Measurements from ENCODE around the gene AUTS2. TPM values are rescaled to one million over a fixed set of nuclear protein-coding genes. Genes with fewer than 3 reads are reported as not detected.

AUTS2 gene
- total and polyA plus RNA-seq, 2 of the 8 experiments (the other 6 are each of a cell fraction or from before 2014, with no cell fraction given): 25.9 to 101 TPM

DNA sequence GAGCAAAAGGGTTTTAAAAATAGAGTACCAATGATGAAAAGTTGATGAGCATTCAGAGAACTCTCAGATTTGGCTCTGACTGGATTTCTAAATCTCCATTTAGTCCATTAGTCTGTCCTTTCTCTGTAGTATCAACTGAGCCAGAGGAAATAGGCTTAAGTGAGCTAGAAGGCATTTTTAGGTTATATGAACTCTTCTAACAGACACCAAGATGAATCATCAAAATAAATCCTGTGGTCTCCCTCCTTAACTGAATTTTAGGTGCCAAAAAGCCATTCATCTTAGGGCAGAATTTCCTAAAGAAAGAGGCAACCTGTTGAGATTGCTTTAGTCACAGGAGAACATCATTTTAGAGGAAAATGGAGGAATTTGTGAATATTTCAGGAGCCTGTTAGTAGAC lies 305.1 kb downstream of the AUTS2 start:
- Histone ChIP-seq H2BK5ac (ENCODE audit: low read depth, low read length) (no peak overlapping the region), H3K14ac (ENCODE audit: insufficient read length) (no peak overlapping the region), H3K4me3 (ENCODE audit: extremely low read depth in 1 of 4, insufficient read depth in 2 of 4, low read depth in 3 of 4, low read length in 4 of 4) (no peak overlapping the region), H3K4me1 (replicated peaks in 1 of 4; ENCODE audit: control insufficient read depth in 3 of 4, insufficient read depth in 4 of 4, low read length in 3 of 4) (no peaks in the 10 kb centered on the region), H4K8ac (ENCODE audit: extremely low read depth, insufficient read depth, low read length) (no peak overlapping the region), H2BK12ac (ENCODE audit: low read depth, low read length) (no peak overlapping the region), H3K18ac (ENCODE audit: extremely low read depth, low read length) (no peak overlapping the region), H3K79me1 (ENCODE audit: low read depth, low read length) (no peaks in the 10 kb centered on the region), H3K4ac (replicated peaks; ENCODE audit: insufficient read length, low read depth, low read length) (no peak overlapping the region), H3K27ac (ENCODE audit: low read depth, low read length) (no peak overlapping the region), H3K9me3 (ENCODE audit: insufficient read depth in 2 of 2, low read depth in 1 of 2, low read length in 1 of 2) (no peaks in the 10 kb centered on the region), H3K23ac (ENCODE audit: insufficient read length) (no peak overlapping the region), H3K9ac (replicated peaks in 1 of 4; ENCODE audit: extremely low read depth in 1 of 4, low read depth in 3 of 4, low read length in 3 of 4) (no peak overlapping the region), H2BK20ac (ENCODE audit: low read length) (no peak overlapping the region), H2AFZ (ENCODE audit: low read length) (no peak overlapping the region), H2AK5ac (ENCODE audit: low read depth, low read length) (no peak overlapping the region), H3K79me2 (ENCODE audit: control insufficient read depth in 1 of 2, insufficient read depth in 2 of 2, low read length in 2 of 2) (no peaks in the 10 kb centered on the region), H4K91ac (replicated peaks; ENCODE audit: insufficient read length, low read length) (no peak overlapping the region), H4K20me1 (replicated peaks in 1 of 2; ENCODE audit: control insufficient read depth in 1 of 2, insufficient read depth in 2 of 2, low read length in 2 of 2) (no peaks in the 10 kb centered on the region), H3K27me3 (replicated peaks in 1 of 4; ENCODE audit: control insufficient read depth in 3 of 4, extremely low read depth in 1 of 4, insufficient read depth in 3 of 4, low read length in 3 of 4) (no peaks in the 10 kb centered on the region), H3K56ac (replicated peaks; ENCODE audit: insufficient read length, low read depth, low read length) (no peak overlapping the region), H4K5ac (ENCODE audit: insufficient read length, low read depth, low read length) (no peak overlapping the region), H3K23me2 (ENCODE audit: low read depth, low read length) (no peaks in the 10 kb centered on the region), H3K36me3 (ENCODE audit: control insufficient read depth in 2 of 4, insufficient read depth in 4 of 4, low read length in 3 of 4) (no peaks in the 10 kb centered on the region), H2BK120ac (replicated peaks; ENCODE audit: low read depth, low read length) (no peak overlapping the region), H2BK15ac (ENCODE audit: low read length) (no peak overlapping the region), H3K4me2 (ENCODE audit: insufficient read depth in 1 of 2, low read depth in 2 of 2, low read length in 2 of 2) (no peak overlapping the region)
- DNase-seq (ENCODE audit: low read depth in 1 of 2, low spot score in 2 of 2) (no peak), FAIRE-seq (no peak)
- ChIA-PET CTCF (ENCODE audit: partially characterized antibody) (no interaction called here), POLR2A (ENCODE audit: partially characterized antibody) (no interaction called here)
- TF ChIP-seq CREB1 (IDR thresholded peaks at IDR 0.05): no peak
- TF ChIP-seq YY1 (IDR thresholded peaks at IDR 0.05; ENCODE audit: low read depth, low read length): no peak
- TF ChIP-seq PHF8 (conservative IDR thresholded peaks at IDR 0.05; ENCODE audit: low read depth, low read length): no peak
- no peak for TF ChIP-seq TCF12 (IDR thresholded peaks at IDR 0.05; ENCODE audit: low read depth, low read length)
